ENCODE measurements around the gene PTPRT.

Gene PTPRT

GRCh38 chr20:42785041-42785440 is 404.7 kb downstream of the PTPRT start:
- DNase-seq: no peak

GRCh38 chr20:42779216-42779615 is 410.5 kb downstream of the PTPRT start:
- DNase-seq: no peak

- no peak for DNase-seq
Measured at GRCh38 chr20:42775866-42776265, 413.8 kb downstream of the PTPRT start.

- DNase-seq: no peak
Measured at GRCh38 chr20:42775037-42775436, 414.7 kb downstream of the PTPRT start.

- DNase-seq: no peak
Measured at GRCh38 chr20:42763015-42763414, 426.7 kb downstream of the PTPRT start.

- no peak for DNase-seq
Measured at GRCh38 chr20:42756991-42757390, 432.7 kb downstream of the PTPRT start.

GRCh38 chr20:42754706-42755105 is 435.0 kb downstream of the PTPRT start:
- DNase-seq: no peak

- DNase-seq: no peak
Measured at GRCh38 chr20:42752620-42753019, 437.1 kb downstream of the PTPRT start.

GRCh38 chr20:42749556-42749955 is 440.1 kb downstream of the PTPRT start:
- DNase-seq: peak; percentile 98 to 99

GRCh38 chr20:42747765-42748411 is 441.8 kb downstream of the PTPRT start:
- DNase-seq: peak; percentile 93 to 95

- DNase-seq: no peak
Measured at GRCh38 chr20:42744756-42745465, 444.8 kb downstream of the PTPRT start.

GRCh38 chr20:42742926-42743325 is 446.8 kb downstream of the PTPRT start:
- DNase-seq: no peak

GRCh38 chr20:42741906-42742305 is 447.8 kb downstream of the PTPRT start:
- DNase-seq: no peak

- no peak for DNase-seq
Measured at GRCh38 chr20:42740226-42740870, 449.4 kb downstream of the PTPRT start.

GRCh38 chr20:42739683-42740082 is 450.0 kb downstream of the PTPRT start:
- no peak for DNase-seq

- DNase-seq: no peak
Measured at GRCh38 chr20:42735539-42735938, 454.2 kb downstream of the PTPRT start.

GRCh38 chr20:42734660-42735368 is 454.9 kb downstream of the PTPRT start:
- DNase-seq: no peak

GRCh38 chr20:42721923-42722322 is 467.8 kb downstream of the PTPRT start:
- DNase-seq: no peak

- no peak for DNase-seq
Measured at GRCh38 chr20:42714298-42715141, 475.2 kb downstream of the PTPRT start.

GRCh38 chr20:42708266-42708665 is 481.4 kb downstream of the PTPRT start:
- DNase-seq: no peak

- DNase-seq: no peak
Measured at GRCh38 chr20:42706759-42707158, 482.9 kb downstream of the PTPRT start.

- DNase-seq: no peak
Measured at GRCh38 chr20:42705550-42705949, 484.2 kb downstream of the PTPRT start.

GRCh38 chr20:42703744-42704143 is 486.0 kb downstream of the PTPRT start:
- DNase-seq: no peak
